HG03460 (cell line): ENCODE data around the gene HYLS1.

Source experiments
- ATAC-seq: cut with Tn5 transposase; IDR thresholded peaks from one replicate; pipeline ENCODE4 v1.9.1; 2021; ENCODE audit not compliant: unreplicated experiment

Gene HYLS1

GRCh38 chr11:125948278-125949051 lies 61.0 kb downstream of the HYLS1 start:
- no peak for ATAC-seq

GRCh38 chr11:125949271-125950177 lies 62.1 kb downstream of the HYLS1 start:
- ATAC-seq = no peak

GRCh38 chr11:125950178-125950490 lies 62.7 kb downstream of the HYLS1 start:
- ATAC-seq = no peak
